WTC11 (cell line): Measurements from ENCODE around the gene NCLN. TPM values are rescaled to one million over a fixed set of nuclear protein-coding genes. Genes with fewer than 3 reads are reported as not detected.

Experiments
- ATAC-seq: fragments of 200-7000 bp; cut with Tn5 transposase; 2 replicates; pipeline ENCODE4 v1.10.0; 2021; ENCODE audit warnings: mild to moderate bottlenecking, moderate library complexity
- CTCF ChIA-PET: fragments of 300-600 bp; sonication (Branson Sonifier 250); formaldehyde crosslinking; loops from one replicate; lab custom pipeline; 2021; ENCODE audit warnings: antibody characterized with exemption; lab: Charles Lee
- POLR2A ChIA-PET: fragments of 350-600 bp; sonication (Branson Sonifier 250); formaldehyde crosslinking; loops from one replicate; lab custom pipeline; 2021; ENCODE audit warnings: antibody characterized with exemption; lab: Charles Lee
- DNase-seq: peaks from one replicate; pipeline ENCODE4 v3.0.0; 2021; ENCODE audit warnings: low spot score
- H3K27ac Mint-ChIP-seq: 2 replicates; pipeline ENCODE4 v1.8.0; 2021; ENCODE audit warnings: mixed read lengths
- H3K27me3 Mint-ChIP-seq: 2 replicates; pipeline ENCODE4 v1.8.0; 2021; ENCODE audit warnings: low read depth, mild to moderate bottlenecking, moderate library complexity, mixed read lengths
- H3K36me3 Mint-ChIP-seq: 2 replicates; pipeline ENCODE4 v1.8.0; 2021; ENCODE audit warnings: mixed read lengths
- H3K4me1 Mint-ChIP-seq: 2 replicates; pipeline ENCODE4 v1.8.0; 2022; ENCODE audit warnings: mixed read lengths
- H3K4me3 Mint-ChIP-seq: 2 replicates; pipeline ENCODE4 v1.8.0; 2021; ENCODE audit warnings: mild to moderate bottlenecking, moderate library complexity, mixed read lengths
- H3K9me3 Mint-ChIP-seq: 2 replicates; pipeline ENCODE4 v1.8.0; 2021; ENCODE audit warnings: mixed read lengths
- ESRRA ChIP-seq: sonication (generic); formaldehyde crosslinking; IDR thresholded peaks from 2 replicates; pipeline ENCODE4 v1.8.1; 2022; ENCODE audit warnings: mild to moderate bottlenecking, missing genetic modification reagents, borderline replicate concordance
- FOXK1 ChIP-seq: sonication (generic); formaldehyde crosslinking; IDR thresholded peaks from 2 replicates; pipeline ENCODE4 v1.8.0; 2022; ENCODE audit warnings: mild to moderate bottlenecking, moderate library complexity, missing genetic modification reagents
- GRHL2 ChIP-seq: fragments of 250-450 bp; sonication (Bioruptor Pico); IDR thresholded peaks from 2 replicates; pipeline ENCODE4 v1.8.0; 2022; ENCODE audit warnings: mild to moderate bottlenecking, moderate library complexity; ENCODE audit not compliant: insufficient replicate concordance, severe bottlenecking
- GTF2I ChIP-seq: fragments of 250-450 bp; sonication (Bioruptor Pico); conservative IDR thresholded peaks from 2 replicates; pipeline ENCODE4 v1.4.0; 2021; ENCODE audit warnings: mild to moderate bottlenecking
- HMGA2 ChIP-seq: fragments of 250-450 bp; sonication (Bioruptor Pico); IDR thresholded peaks from 2 replicates; pipeline ENCODE4 v1.4.0; 2021; ENCODE audit warnings: mild to moderate bottlenecking, moderate library complexity
- NFE2L1 ChIP-seq: sonication (generic); formaldehyde crosslinking; IDR thresholded peaks from 2 replicates; pipeline ENCODE4 v1.8.1; 2023; ENCODE audit warnings: missing genetic modification reagents
- NFYB ChIP-seq: sonication (generic); formaldehyde crosslinking; conservative IDR thresholded peaks from 2 replicates; pipeline ENCODE4 v1.8.0; 2022; ENCODE audit warnings: low read depth, missing genetic modification reagents
- NR1H2 ChIP-seq: sonication (generic); formaldehyde crosslinking; IDR thresholded peaks from 2 replicates; pipeline ENCODE4 v1.9.0; 2021; ENCODE audit warnings: mild to moderate bottlenecking, moderate library complexity, missing genetic modification reagents
- NR3C1 ChIP-seq: sonication (generic); formaldehyde crosslinking; conservative IDR thresholded peaks from 2 replicates; pipeline ENCODE4 v1.8.1; 2023; ENCODE audit warnings: low read depth, mild to moderate bottlenecking, missing genetic modification reagents
- PRDM15 ChIP-seq: sonication (generic); formaldehyde crosslinking; IDR thresholded peaks from 2 replicates; pipeline ENCODE4 v1.8.0; 2022; ENCODE audit warnings: missing genetic modification reagents
- PREB ChIP-seq: sonication (generic); formaldehyde crosslinking; IDR thresholded peaks from 2 replicates; pipeline ENCODE4 v1.8.1; 2022; ENCODE audit warnings: mild to moderate bottlenecking, missing genetic modification reagents, moderate library complexity, borderline replicate concordance
- PRRX2 ChIP-seq: fragments of 250-450 bp; sonication (Bioruptor Pico); IDR thresholded peaks from 2 replicates; pipeline ENCODE4 v1.8.0; 2021; ENCODE audit warnings: mild to moderate bottlenecking
- RORB ChIP-seq: fragments of 250-450 bp; sonication (Bioruptor Pico); IDR thresholded peaks from 2 replicates; pipeline ENCODE4 v1.9.0; 2021; ENCODE audit warnings: mild to moderate bottlenecking
- SMAD4 ChIP-seq: sonication (generic); formaldehyde crosslinking; IDR thresholded peaks from 2 replicates; pipeline ENCODE4 v1.8.0; 2022; ENCODE audit warnings: mild to moderate bottlenecking, missing genetic modification reagents
- TCF7 ChIP-seq: sonication (generic); formaldehyde crosslinking; IDR thresholded peaks from 2 replicates; pipeline ENCODE4 v1.8.0; 2022; ENCODE audit warnings: mild to moderate bottlenecking, low read depth, missing genetic modification reagents, moderate library complexity
- TEAD4 ChIP-seq: sonication (generic); formaldehyde crosslinking; IDR thresholded peaks from 2 replicates; pipeline ENCODE4 v1.8.0; 2022; ENCODE audit warnings: mild to moderate bottlenecking, missing genetic modification reagents
- USF1 ChIP-seq: sonication (generic); formaldehyde crosslinking; IDR thresholded peaks from 2 replicates; pipeline ENCODE4 v1.8.0; 2022; ENCODE audit warnings: mild to moderate bottlenecking, missing genetic modification reagents
- ZBTB21 ChIP-seq: sonication (generic); formaldehyde crosslinking; IDR thresholded peaks from 2 replicates; pipeline ENCODE4 v1.8.1; 2023; ENCODE audit warnings: mild to moderate bottlenecking, missing genetic modification reagents, borderline replicate concordance
- ZNF138 ChIP-seq: sonication (generic); formaldehyde crosslinking; conservative IDR thresholded peaks from 2 replicates; pipeline ENCODE4 v1.8.1; 2022; ENCODE audit warnings: mild to moderate bottlenecking, moderate library complexity, missing genetic modification reagents
- ZNF281 ChIP-seq: sonication (generic); formaldehyde crosslinking; IDR thresholded peaks from 2 replicates; pipeline ENCODE4 v1.8.0; 2023; ENCODE audit warnings: mild to moderate bottlenecking, missing genetic modification reagents
- ZNF423 ChIP-seq: fragments of 250-450 bp; sonication (Bioruptor Pico); IDR thresholded peaks from 2 replicates; pipeline ENCODE4 v2.1.2; 2022; ENCODE audit warnings: mild to moderate bottlenecking, moderate library complexity
- ZNF425 ChIP-seq: fragments of 250-450 bp; sonication (Bioruptor Pico); conservative IDR thresholded peaks from 2 replicates; pipeline ENCODE4 v1.9.0; 2021; ENCODE audit warnings: mild to moderate bottlenecking
- total RNA-seq: library from RNA; stranded (reverse); gene quantifications from 3 replicates; pipeline ENCODE4 v1.2.3, GENCODE V29; 2021

The NCLN gene
- total RNA-seq, 1 experiment from 2014 or later = 113 TPM

GRCh38 chr19:3135961-3136683 lies 49.6 kb upstream of the NCLN start, which contains the start of gene GNA15 (continued):
- no peak for TF ChIP-seq PRDM15 (CRISPR knock-in tag)
- TF ChIP-seq GTF2I = no peak
- TF ChIP-seq PRRX2 = no peak
- TF ChIP-seq ESRRA = no peak
- no peak for TF ChIP-seq NR1H2
- TF ChIP-seq ZNF281 (CRISPR knock-in tag) = no peak
- TF ChIP-seq ZNF423 (CRISPR knock-in tag) = no peak
- no peak for TF ChIP-seq PREB
- TF ChIP-seq SMAD4 = no peak
- TF ChIP-seq TEAD4 (CRISPR knock-in tag) = no peak
- no peak for TF ChIP-seq FOXK1 (CRISPR knock-in tag)

GRCh38 chr19:3136684-3137055 lies 49.1 kb upstream of the NCLN start:
- ChIA-PET CTCF (interaction anchor here (0.6 to 3.2 kb wide), 5 partner anchors 8 to 186 kb away, joined by 3 to 21 read pairs (median 4); no protein-coding TSS in a partner anchor), POLR2A (no interaction called here)
- Mint-ChIP-seq H3K27me3 (no peaks in the 10 kb centered on the region; the same call in 1 of the 2 replicates), H3K27ac (no peak overlapping the region), H3K4me1 (peaks cover 9% of the 10 kb centered on the region), H3K4me3 (no peak overlapping the region), H3K9me3 (no peaks in the 10 kb centered on the region)
- DNase-seq = no peak
- TF ChIP-seq GTF2I (0 out of 2 replicates have a peak, but pooled peaks have one; percentile 17), NFE2L1 (CRISPR knock-in tag) (no peak), TCF7 (CRISPR knock-in tag) (no peak)
- TF ChIP-seq, all 79 proteins: peak for 1
- H3K36me3 Mint-ChIP-seq = no peaks in the 10 kb centered on the region
- no peak for ATAC-seq

- no peak overlapping the region for H3K27ac Mint-ChIP-seq
- no peaks in the 10 kb centered on the region; the same call in 1 of the 2 replicates for H3K27me3 Mint-ChIP-seq
- H3K9me3 Mint-ChIP-seq = no peaks in the 10 kb centered on the region
- no peaks in the 10 kb centered on the region for H3K36me3 Mint-ChIP-seq
- peaks cover 9% of the 10 kb centered on the region for H3K4me1 Mint-ChIP-seq
- ChIA-PET CTCF (interaction anchor here (0.7 to 3.2 kb wide), 4 partner anchors 8 to 187 kb away, joined by 3 to 21 read pairs (median 4); no protein-coding TSS in a partner anchor), POLR2A (no interaction called here)
- ATAC-seq = no peak
- no peak overlapping the region for H3K4me3 Mint-ChIP-seq
- DNase-seq = no peak
- TF ChIP-seq NR3C1 (CRISPR knock-in tag) = no peak
- no peak for TF ChIP-seq ZBTB21
- TF ChIP-seq ZNF425 (CRISPR knock-in tag) = no peak
- TF ChIP-seq ESRRA = no peak
- TF ChIP-seq TEAD4 (CRISPR knock-in tag) = no peak
- no peak for TF ChIP-seq USF1
- no peak for TF ChIP-seq RORB (CRISPR knock-in tag)
- no peak for TF ChIP-seq NFYB (CRISPR knock-in tag)
- TF ChIP-seq ZNF138 = no peak
- TF ChIP-seq GRHL2 (CRISPR knock-in tag) = no peak
- TF ChIP-seq FOXK1 (CRISPR knock-in tag) = no peak
- no peak for TF ChIP-seq HMGA2 (CRISPR knock-in tag)
Measured at GRCh38 chr19:3137119-3137518, 48.6 kb upstream of the NCLN start.
